Measurements from ENCODE around the gene ZMAT3. TPM values are rescaled to one million over a fixed set of nuclear protein-coding genes. Genes with fewer than 3 reads are reported as not detected.
A peak's percentile ranks its signal among the peaks of the same experiment; 100 is the strongest.
"Not testable (repeated sequence)": the region's sequence is repeated elsewhere in the genome, so short reads cannot be mapped to it uniquely, and the experiment has no call there.

Gene ZMAT3
- total and polyA plus RNA-seq, 3 experiments from 2014 or later: 10.7 to 16.3 (median 14.7) TPM

DNA sequence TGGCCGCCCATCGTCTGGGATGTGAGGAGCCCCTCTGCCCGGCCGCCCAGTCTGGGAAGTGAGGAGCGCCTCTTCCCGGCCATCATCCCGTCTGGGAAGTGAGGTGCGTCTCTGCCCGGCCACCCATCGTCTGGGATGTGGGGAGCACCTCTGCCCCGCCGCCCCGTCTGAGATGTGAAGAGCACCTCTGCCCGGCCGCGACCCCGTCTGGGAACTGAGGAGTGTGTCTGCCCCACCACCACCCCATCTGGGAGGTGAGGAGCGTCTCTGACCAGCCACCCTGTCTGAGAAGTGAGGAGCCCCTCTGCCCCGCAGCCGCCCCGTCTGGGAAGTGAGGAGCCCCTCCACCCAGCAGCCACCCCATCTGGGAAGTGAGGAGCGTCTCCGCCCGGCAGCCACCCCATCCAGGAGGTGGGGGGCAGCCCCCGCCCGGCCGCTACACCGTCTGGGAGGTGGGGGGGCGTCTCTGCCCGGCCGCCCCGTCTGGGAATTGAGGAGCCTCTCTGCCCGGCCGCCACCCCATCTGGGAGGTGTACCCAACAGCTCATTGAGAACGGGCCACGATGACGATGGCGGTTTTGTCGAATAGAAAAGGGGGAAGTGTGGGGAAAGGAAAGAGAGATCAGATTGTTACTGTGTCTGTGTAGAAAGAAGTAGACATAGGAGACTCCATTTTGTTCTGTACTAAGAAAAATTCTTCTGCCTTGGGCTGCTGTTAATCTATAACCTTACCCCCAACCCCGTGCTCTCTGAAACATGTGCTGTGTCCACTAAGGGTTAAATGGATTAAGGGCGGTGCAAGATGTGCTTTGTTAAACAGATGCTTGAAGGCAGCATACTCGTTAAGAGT lies 38.9 kb downstream of the ZMAT3 start:
- H3K36me3 Mint-ChIP-seq: peaks cover 3 to 19% (median 3%) of the 10 kb centered on the region in 3 donors
- peak overlapping the region in 1 of 8 donors; percentile 81 for H3K27ac Mint-ChIP-seq
- CTCF ChIA-PET; H3K36me3 ChIP-seq (ENCODE audit: insufficient read depth, low read length); H3K4me1 Mint-ChIP-seq; H3K9me3 ChIP-seq (ENCODE audit: low read length); DNase-seq; H3K4me3 Mint-ChIP-seq; H3K27me3 ChIP-seq (ENCODE audit: insufficient read depth, low read length, poor library complexity, severe bottlenecking); H3K27me3 Mint-ChIP-seq; H3K9me3 Mint-ChIP-seq; H3K27ac ChIP-seq (ENCODE audit: low read depth, low read length); POLR2A ChIA-PET; H3K4me3 ChIP-seq (ENCODE audit: low read length): not testable (repeated sequence)
- H3K4me1 ChIP-seq (ENCODE audit: insufficient read depth, low read length): peaks cover 24% of the 10 kb centered on the region

DNA sequence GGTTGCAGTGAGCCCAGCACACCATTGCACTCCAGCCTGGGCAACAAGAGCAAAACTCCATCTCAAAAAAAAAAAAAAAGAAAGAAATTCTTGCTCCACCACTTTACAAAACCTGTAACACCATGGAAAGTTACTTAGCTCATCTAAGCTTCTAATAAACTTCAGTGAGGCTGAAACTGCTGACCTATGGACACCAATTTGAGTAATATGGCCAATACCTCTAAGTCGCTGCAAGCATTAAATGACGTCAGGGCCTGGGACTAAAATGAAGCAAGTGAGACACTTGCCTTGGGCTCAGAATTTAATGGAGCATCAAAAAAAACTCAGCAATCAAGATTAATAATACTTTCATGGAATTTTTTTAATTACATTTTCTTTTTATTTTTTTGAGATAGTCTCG lies 42.5 kb downstream of the ZMAT3 start:
- Histone ChIP-seq H3K4me3 (ENCODE audit: low read length) (no peak overlapping the region), H3K36me3 (ENCODE audit: insufficient read depth, low read length) (peaks cover 3% of the 10 kb centered on the region), H3K9me3 (ENCODE audit: low read length) (no peaks in the 10 kb centered on the region), H3K4me1 (ENCODE audit: insufficient read depth, low read length) (peaks cover 20% of the 10 kb centered on the region), H3K27ac (ENCODE audit: low read depth, low read length) (no peak overlapping the region), H3K27me3 (ENCODE audit: insufficient read depth, low read length, poor library complexity, severe bottlenecking) (no peaks in the 10 kb centered on the region)
- H3K4me3 Mint-ChIP-seq: no peak overlapping the region
- no peaks in the 10 kb centered on the region for H3K9me3 Mint-ChIP-seq
- POLR2A ChIA-PET: no interaction called here
- no peak for DNase-seq
- H3K36me3 Mint-ChIP-seq: peaks cover 3 to 40% (median 9%) of the 10 kb centered on the region in 3 donors
- H3K27ac Mint-ChIP-seq: peak overlapping the region in 1 of 8 donors; percentile 29
- H3K27me3 Mint-ChIP-seq: no peaks in the 10 kb centered on the region
- CTCF ChIA-PET: no interaction called here
- no peaks in the 10 kb centered on the region for H3K4me1 Mint-ChIP-seq

DNA sequence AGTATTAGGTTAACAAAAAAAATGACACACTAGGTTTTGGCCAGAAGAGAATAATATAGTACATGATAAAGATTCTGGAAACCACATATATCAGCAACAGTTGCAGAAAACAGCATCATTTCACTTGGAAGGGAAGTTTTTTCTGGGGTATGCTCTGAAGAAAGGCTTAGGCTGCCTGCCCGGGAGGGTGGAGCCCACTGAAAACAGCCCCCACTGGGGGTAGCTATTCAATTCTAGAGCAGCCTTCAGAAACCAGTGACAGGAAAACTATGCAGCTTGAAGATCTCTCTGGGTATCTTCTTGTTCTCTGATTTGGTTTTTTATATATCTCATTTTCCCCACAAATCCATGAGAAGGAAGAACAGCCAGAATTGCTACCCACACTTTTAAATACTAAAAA lies 43.2 kb downstream of the ZMAT3 start:
- peaks cover 3% of the 10 kb centered on the region for H3K36me3 ChIP-seq (ENCODE audit: insufficient read depth, low read length)
- Mint-ChIP-seq H3K36me3 (peaks cover 3 to 42% (median 9%) of the 10 kb centered on the region in 3 donors), H3K4me1 (no peaks in the 10 kb centered on the region), H3K27ac (peak overlapping the region in 3 of 8 donors; percentile 25 to 45 (median 33)), H3K27me3 (no peaks in the 10 kb centered on the region), H3K9me3 (no peaks in the 10 kb centered on the region), H3K4me3 (no peak overlapping the region)
- peak in 1 of 5 donors; percentile 17 for DNase-seq
- H3K27ac ChIP-seq (ENCODE audit: low read depth, low read length): no peak overlapping the region
- H3K4me3 ChIP-seq (ENCODE audit: low read length): no peak overlapping the region
- H3K9me3 ChIP-seq (ENCODE audit: low read length): no peaks in the 10 kb centered on the region
- no peaks in the 10 kb centered on the region for H3K27me3 ChIP-seq (ENCODE audit: insufficient read depth, low read length, poor library complexity, severe bottlenecking)
- peaks cover 20% of the 10 kb centered on the region for H3K4me1 ChIP-seq (ENCODE audit: insufficient read depth, low read length)
- POLR2A ChIA-PET: no interaction called here
- CTCF ChIA-PET: no interaction called here

DNA sequence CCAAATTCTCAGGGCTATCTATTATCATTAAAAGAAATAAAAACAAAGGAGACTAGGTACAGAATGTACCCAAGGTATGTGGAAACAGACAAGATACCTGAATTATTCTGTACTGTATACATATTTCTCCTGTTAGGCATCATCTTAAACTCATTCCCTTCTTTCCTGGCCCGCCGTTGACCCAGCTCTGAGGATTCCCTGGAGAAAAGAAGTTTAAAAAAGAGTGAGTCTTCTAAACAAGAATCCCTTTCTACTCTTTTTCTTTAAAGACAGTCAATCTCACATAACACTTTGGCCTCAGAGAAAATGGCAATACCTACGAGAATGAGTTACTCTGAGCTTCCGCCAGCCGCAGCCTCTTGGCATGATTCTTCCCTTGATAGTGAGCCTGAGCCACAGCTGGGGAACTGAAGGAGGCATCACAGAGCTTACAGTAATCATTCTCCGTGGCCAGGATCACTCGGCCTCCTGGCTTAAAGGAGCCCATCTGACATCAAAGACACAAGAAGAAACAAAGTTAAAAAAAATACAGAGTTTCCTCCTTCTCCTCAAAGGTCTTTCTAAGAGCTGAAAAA lies 44.2 kb downstream of the ZMAT3 start:
- Histone ChIP-seq H3K4me3 (ENCODE audit: low read length) (no peak overlapping the region), H3K27ac (ENCODE audit: low read depth, low read length) (no peak overlapping the region), H3K9me3 (ENCODE audit: low read length) (no peaks in the 10 kb centered on the region), H3K27me3 (ENCODE audit: insufficient read depth, low read length, poor library complexity, severe bottlenecking) (no peaks in the 10 kb centered on the region), H3K4me1 (ENCODE audit: insufficient read depth, low read length) (peaks cover 20% of the 10 kb centered on the region), H3K36me3 (ENCODE audit: insufficient read depth, low read length) (peaks cover 3% of the 10 kb centered on the region)
- Mint-ChIP-seq H3K4me1 (no peaks in the 10 kb centered on the region), H3K27me3 (no peaks in the 10 kb centered on the region), H3K27ac (peak overlapping the region in 2 of 8 donors; percentile 12 to 68), H3K9me3 (no peaks in the 10 kb centered on the region), H3K36me3 (peaks cover 3 to 42% (median 9%) of the 10 kb centered on the region in 3 donors), H3K4me3 (no peak overlapping the region)
- POLR2A ChIA-PET: no interaction called here
- DNase-seq: peak in 1 of 5 donors; percentile 32
- CTCF ChIA-PET: no interaction called here

DNA sequence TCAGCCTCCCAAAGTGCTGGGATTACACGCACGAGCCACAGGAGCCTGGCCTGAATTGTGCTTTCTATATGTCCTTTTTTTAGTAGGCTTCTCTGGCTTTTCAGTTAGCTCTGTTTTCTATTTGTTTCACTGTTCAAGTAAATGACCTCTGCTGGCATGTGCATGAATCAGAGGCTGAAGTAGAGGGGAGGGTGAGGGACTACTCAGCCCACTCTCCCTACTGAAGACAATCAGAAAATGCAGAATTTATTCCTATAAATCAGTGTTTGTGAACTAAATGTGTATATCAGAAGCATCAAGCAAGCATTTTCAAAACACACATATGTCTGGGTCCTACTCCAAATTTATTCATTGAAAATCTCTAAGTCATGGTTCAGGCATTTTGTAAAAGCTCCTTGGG lies 45.0 kb downstream of the ZMAT3 start:
- H3K4me1 ChIP-seq (ENCODE audit: insufficient read depth, low read length): peaks cover 20% of the 10 kb centered on the region
- H3K27ac ChIP-seq (ENCODE audit: low read depth, low read length): no peak overlapping the region
- H3K36me3 ChIP-seq (ENCODE audit: insufficient read depth, low read length): peaks cover 3% of the 10 kb centered on the region
- H3K4me3 Mint-ChIP-seq: no peak overlapping the region
- CTCF ChIA-PET: interaction anchor here (0.8 kb wide), 1 partner anchor 11 kb away, joined by 4 read pairs; no protein-coding TSS in a partner anchor
- H3K36me3 Mint-ChIP-seq: peaks cover 3 to 42% (median 9%) of the 10 kb centered on the region in 3 donors
- H3K4me1 Mint-ChIP-seq: no peaks in the 10 kb centered on the region
- no peak for DNase-seq
- H3K27ac Mint-ChIP-seq: peak overlapping the region in 1 of 8 donors; percentile 32
- POLR2A ChIA-PET: no interaction called here
- no peaks in the 10 kb centered on the region for H3K9me3 Mint-ChIP-seq
- no peaks in the 10 kb centered on the region for H3K27me3 ChIP-seq (ENCODE audit: insufficient read depth, low read length, poor library complexity, severe bottlenecking)
- no peaks in the 10 kb centered on the region for H3K27me3 Mint-ChIP-seq
- no peak overlapping the region for H3K4me3 ChIP-seq (ENCODE audit: low read length)
- H3K9me3 ChIP-seq (ENCODE audit: low read length): no peaks in the 10 kb centered on the region

DNA sequence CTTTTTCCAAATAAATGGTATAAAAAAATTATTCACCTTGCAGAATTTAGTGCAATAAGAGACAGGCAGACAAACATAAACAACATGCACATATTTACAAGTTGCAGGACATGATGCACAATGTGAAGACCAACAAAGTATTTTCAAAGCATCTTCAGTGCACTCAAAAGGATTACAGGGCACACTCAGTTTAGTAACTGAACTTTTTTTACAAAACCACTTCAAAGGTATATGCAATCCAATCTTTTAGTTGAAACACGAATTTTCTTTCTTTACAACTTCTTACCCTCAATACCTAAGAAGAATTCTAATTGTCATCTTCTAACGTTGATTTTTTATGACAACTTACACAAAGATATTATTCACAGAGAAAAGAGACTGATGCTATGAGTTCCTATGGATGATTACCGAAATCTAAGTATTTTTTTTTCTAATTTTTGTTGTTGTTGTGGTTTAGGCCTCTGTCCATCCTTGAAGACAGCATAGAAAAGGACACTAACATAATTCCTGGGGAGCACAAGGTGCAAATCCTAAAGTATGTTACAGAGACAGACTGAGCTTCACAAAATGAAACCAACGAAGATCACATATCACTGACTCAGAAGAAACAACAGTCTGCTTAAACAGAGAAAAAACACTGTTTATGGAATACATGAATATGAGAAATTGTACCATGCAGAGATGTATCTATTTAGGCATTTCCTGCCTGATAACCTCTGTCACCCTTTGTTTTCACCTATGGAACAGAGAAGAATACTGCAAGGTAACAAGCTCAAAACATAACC lies 50.3 kb downstream of the ZMAT3 start:
- Mint-ChIP-seq H3K27me3 (no peaks in the 10 kb centered on the region), H3K27ac (peak overlapping the region in 1 of 8 donors; percentile 20), H3K4me1 (peaks cover 8 to 25% (median 11%) of the 10 kb centered on the region in 3 donors), H3K4me3 (no peak overlapping the region), H3K36me3 (peaks cover 0 to 18% (median 2%) of the 10 kb centered on the region in 3 donors), H3K9me3 (no peaks in the 10 kb centered on the region)
- CTCF ChIA-PET: interaction anchor here (1.0 to 1.3 kb wide), 2 partner anchors 25 to 299 kb away, joined by 3 read pairs; no protein-coding TSS in a partner anchor
- Histone ChIP-seq H3K4me3 (ENCODE audit: low read length) (no peak overlapping the region), H3K4me1 (ENCODE audit: insufficient read depth, low read length) (peaks cover 14% of the 10 kb centered on the region), H3K27ac (ENCODE audit: low read depth, low read length) (no peak overlapping the region), H3K27me3 (ENCODE audit: insufficient read depth, low read length, poor library complexity, severe bottlenecking) (no peaks in the 10 kb centered on the region), H3K36me3 (ENCODE audit: insufficient read depth, low read length) (no peaks in the 10 kb centered on the region), H3K9me3 (ENCODE audit: low read length) (no peaks in the 10 kb centered on the region)
- peak in 1 of 5 donors; percentile 6 for DNase-seq
- POLR2A ChIA-PET: no interaction called here

DNA sequence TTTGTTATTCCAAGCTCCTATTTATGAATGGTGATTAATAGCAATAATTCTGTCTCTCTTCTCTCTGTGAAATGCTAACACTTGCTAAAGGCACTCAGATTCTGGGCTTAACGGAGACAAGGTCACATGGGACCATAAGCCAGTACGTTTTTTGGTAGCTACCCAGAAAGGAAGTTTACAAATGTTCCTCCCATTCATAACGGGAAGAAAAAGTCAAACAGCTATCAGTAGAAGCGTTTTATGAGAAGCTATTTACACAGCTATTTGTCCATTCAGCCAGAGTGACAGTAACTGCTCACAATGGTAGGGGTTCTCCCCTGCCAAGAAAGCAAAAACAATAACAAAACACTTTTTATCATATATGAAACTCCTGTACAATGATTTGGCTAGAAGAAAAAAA lies 51.5 kb downstream of the ZMAT3 start:
- POLR2A ChIA-PET: no interaction called here

More for the DNA sequence above, 51.5 kb downstream of the ZMAT3 start:
- Histone ChIP-seq H3K27ac (ENCODE audit: low read depth, low read length) (no peak overlapping the region), H3K9me3 (ENCODE audit: low read length) (no peaks in the 10 kb centered on the region), H3K4me3 (ENCODE audit: low read length) (no peak overlapping the region), H3K36me3 (ENCODE audit: insufficient read depth, low read length) (no peaks in the 10 kb centered on the region), H3K4me1 (ENCODE audit: insufficient read depth, low read length) (peaks cover 14% of the 10 kb centered on the region), H3K27me3 (ENCODE audit: insufficient read depth, low read length, poor library complexity, severe bottlenecking) (no peaks in the 10 kb centered on the region)
- Mint-ChIP-seq H3K27ac (no peak overlapping the region), H3K36me3 (peaks cover 0 to 14% (median 3%) of the 10 kb centered on the region in 3 donors), H3K27me3 (no peaks in the 10 kb centered on the region), H3K4me1 (peaks cover 14 to 37% (median 20%) of the 10 kb centered on the region in 3 donors), H3K9me3 (no peaks in the 10 kb centered on the region), H3K4me3 (no peak overlapping the region)
- CTCF ChIA-PET: interaction anchor here (1.0 to 1.9 kb wide), 2 partner anchors 295 to 300 kb away, joined by 3 to 5 read pairs; no protein-coding TSS in a partner anchor
- no peak for DNase-seq
